SK-N-MC (cell line): ENCODE results near the gene ITGB3BP.

Experiments used
- DNase-seq: peaks from one replicate; pipeline ENCODE4 v3.0.0-alpha.2; 2011; ENCODE audit warnings: low read depth, low spot score
- H3K27ac ChIP-seq: fragments of 200-600 bp; sonication (generic); 2 replicates; pipeline ENCODE4 v1.5.1; 2016; ENCODE audit warnings: mixed run types
- H3K36me3 ChIP-seq: fragments of 200-600 bp; sonication (generic); 2 replicates; pipeline ENCODE4 v1.6.1; 2017; ENCODE audit warnings: antibody characterized with exemption, low read length, mixed read lengths; ENCODE audit not compliant: insufficient read depth
- H3K4me3 ChIP-seq: fragments of 200-600 bp; sonication (generic); 2 replicates; pipeline ENCODE4 v1.5.1; 2016
- H3K9ac ChIP-seq: fragments of 200-600 bp; sonication (generic); 2 replicates; pipeline ENCODE4 v1.8.0; 2017; ENCODE audit warnings: mixed run types, mixed read lengths; ENCODE audit not compliant: insufficient read length
- H3K9me3 ChIP-seq: fragments of 200-600 bp; sonication (generic); 2 replicates; pipeline ENCODE4 v1.6.1; 2017; ENCODE audit warnings: low read depth, mild to moderate bottlenecking, antibody characterized with exemption, low read length, moderate library complexity, mixed read lengths
- EZH2 ChIP-seq: fragments of 200-600 bp; sonication (generic); IDR thresholded peaks from one replicate; pipeline ENCODE4 v1.6.1; 2017; ENCODE audit warnings: antibody characterized with exemption
- FOXP2 ChIP-seq: optimal IDR thresholded peaks from 2 replicates; pipeline ENCODE3; 2011; ENCODE audit warnings: mild to moderate bottlenecking, moderate library complexity; ENCODE audit not compliant: insufficient read depth; ENCODE audit errors: extremely low read length, control extremely low read depth
- POLR2AphosphoS5 ChIP-seq: IDR thresholded peaks from 2 replicates; pipeline ENCODE4 v1.6.1; 2012; ENCODE audit warnings: mild to moderate bottlenecking, low read depth, low read length, borderline replicate concordance

The ITGB3BP gene

DNA sequence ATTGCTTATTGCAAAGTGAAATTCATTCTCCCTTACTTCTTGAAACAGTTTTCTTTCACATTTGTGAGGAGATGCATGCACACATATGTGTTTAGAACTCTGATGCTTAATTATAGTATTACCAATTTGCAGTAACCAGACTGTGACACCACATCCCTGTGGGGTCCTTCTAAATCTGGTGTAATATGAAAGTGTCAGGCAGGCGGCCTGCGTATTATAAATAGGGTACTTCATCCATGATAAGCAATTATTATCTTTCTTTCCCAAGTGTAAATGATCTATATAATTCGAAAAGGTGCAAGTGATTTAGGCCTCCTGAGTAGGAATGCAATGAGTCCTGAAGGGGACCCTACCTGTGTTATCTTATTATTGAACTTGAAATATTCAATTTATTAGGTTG, 1.2 kb upstream of the ITGB3BP start:
- no peak overlapping the region for H3K27ac ChIP-seq
- peak overlapping the region; percentile 94 for H3K9ac ChIP-seq
- no peak for DNase-seq
- peak overlapping the region; percentile 95 for H3K4me3 ChIP-seq
- no peak for TF ChIP-seq EZH2
- no peak for TF ChIP-seq POLR2AphosphoS5
- TF ChIP-seq FOXP2, result no peak
- H3K36me3 ChIP-seq, result peaks cover 17% of the 10 kb centered on the region
- no peaks in the 10 kb centered on the region for H3K9me3 ChIP-seq

DNA sequence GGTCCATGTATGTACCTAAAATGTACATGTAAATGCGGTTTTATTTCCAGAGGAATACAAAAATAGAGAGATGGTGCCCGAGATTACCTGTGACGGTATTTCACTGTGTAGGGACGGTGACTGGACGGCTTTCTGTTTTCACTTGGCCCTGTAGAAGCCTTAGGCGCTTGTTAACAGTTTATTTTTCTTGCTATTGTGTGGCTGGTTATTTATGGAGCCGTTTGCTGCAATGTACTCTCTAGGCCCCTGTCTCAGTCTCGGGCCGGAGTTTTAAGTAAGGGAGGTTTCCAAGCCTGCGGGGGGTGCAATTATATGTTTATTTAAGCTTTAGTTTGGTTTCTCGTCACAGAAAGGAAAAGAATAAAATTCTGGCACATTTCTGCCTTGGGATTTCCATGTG, 713 bp upstream of the ITGB3BP start:
- TF ChIP-seq FOXP2, result no peak
- no peak for TF ChIP-seq POLR2AphosphoS5
- TF ChIP-seq EZH2, result no peak
- Histone ChIP-seq H3K36me3 (peaks cover 17% of the 10 kb centered on the region), H3K27ac (peak overlapping the region; percentile 93), H3K9me3 (no peaks in the 10 kb centered on the region), H3K9ac (peak overlapping the region; percentile 94), H3K4me3 (peak overlapping the region; percentile 95)
- DNase-seq, result no peak

DNA sequence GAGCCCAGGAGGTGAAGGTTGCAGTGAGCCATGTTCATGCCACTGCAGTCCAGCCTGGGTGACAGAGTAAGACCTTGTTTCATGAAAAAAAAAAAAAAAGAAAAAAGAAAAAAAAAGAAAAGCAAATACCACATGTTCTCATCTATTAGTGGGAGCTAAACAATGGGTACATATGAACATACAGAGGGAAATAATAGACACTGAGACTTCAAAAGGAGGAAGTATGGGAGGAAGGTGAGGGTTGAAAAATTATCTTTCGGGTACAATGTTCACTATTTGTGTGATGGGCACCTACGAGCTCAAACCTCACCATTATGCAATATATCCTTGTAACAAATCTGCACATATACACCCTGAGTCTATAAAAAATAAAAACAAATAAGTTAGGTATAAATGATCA, 6.4 kb downstream of the ITGB3BP start:
- TF ChIP-seq FOXP2, result no peak
- no peak for TF ChIP-seq EZH2
- no peak for TF ChIP-seq POLR2AphosphoS5
- no peak for DNase-seq
- Histone ChIP-seq H3K27ac (no peak overlapping the region), H3K9me3 (peaks cover 12% of the 10 kb centered on the region; the same call in 1 of the 2 replicates), H3K9ac (no peak overlapping the region), H3K4me3 (no peak overlapping the region), H3K36me3 (peaks cover 18% of the 10 kb centered on the region)

DNA sequence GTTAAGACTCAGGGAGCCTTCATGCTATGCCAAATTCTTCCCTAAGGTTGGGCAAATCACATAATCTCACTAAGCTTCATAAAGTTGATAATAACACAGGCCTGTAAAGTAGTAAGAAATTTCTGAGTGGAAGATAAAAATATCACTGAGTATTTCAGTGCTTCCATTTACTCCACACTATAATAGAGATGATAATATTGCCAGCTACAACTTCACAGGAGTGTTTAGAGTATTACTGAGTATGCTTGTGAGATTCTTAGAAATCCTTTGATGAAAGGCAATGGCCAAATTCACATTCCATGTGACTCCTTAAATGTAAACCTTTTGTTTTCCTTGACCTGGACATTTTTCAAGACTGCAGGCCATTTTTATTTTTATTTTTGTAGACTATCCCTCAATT, 10.4 kb downstream of the ITGB3BP start:
- no peak for DNase-seq
- no peak overlapping the region for H3K9ac ChIP-seq
- peaks cover 40% of the 10 kb centered on the region for H3K36me3 ChIP-seq

DNA sequence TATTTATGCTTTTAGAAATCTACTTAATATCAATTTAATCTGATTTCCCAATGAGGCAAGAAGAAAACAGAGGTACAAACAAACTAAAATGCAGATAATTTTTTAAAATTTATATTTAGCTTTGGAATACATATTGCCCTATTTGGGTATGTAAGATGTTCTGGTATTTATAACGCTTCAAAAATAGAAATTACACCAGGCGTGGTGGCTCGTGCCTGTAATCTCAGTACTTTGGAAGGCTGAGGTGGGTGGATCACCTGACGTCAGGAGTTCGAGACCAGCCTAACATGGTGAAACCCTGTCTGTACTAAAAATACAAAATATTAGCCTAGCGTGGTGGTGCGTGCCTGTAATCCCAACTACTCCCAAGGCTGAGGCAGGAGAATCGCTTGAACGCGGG, 13.3 kb downstream of the ITGB3BP start:
- H3K27ac ChIP-seq, result no peak overlapping the region
- peaks cover 12% of the 10 kb centered on the region; the same call in 1 of the 2 replicates for H3K9me3 ChIP-seq
- no peak overlapping the region for H3K4me3 ChIP-seq
- no peak for DNase-seq
- TF ChIP-seq FOXP2, result no peak
- no peak for TF ChIP-seq POLR2AphosphoS5
- TF ChIP-seq EZH2, result no peak
- no peak overlapping the region for H3K9ac ChIP-seq
- H3K36me3 ChIP-seq, result peaks cover 56% of the 10 kb centered on the region

More for the DNA sequence above, 10.4 kb downstream of the ITGB3BP start:
- H3K9me3 ChIP-seq, result peaks cover 12% of the 10 kb centered on the region; the same call in 1 of the 2 replicates
- no peak overlapping the region for H3K27ac ChIP-seq
- TF ChIP-seq EZH2 (no peak), FOXP2 (no peak), POLR2AphosphoS5 (no peak)
- no peak overlapping the region for H3K4me3 ChIP-seq

DNA sequence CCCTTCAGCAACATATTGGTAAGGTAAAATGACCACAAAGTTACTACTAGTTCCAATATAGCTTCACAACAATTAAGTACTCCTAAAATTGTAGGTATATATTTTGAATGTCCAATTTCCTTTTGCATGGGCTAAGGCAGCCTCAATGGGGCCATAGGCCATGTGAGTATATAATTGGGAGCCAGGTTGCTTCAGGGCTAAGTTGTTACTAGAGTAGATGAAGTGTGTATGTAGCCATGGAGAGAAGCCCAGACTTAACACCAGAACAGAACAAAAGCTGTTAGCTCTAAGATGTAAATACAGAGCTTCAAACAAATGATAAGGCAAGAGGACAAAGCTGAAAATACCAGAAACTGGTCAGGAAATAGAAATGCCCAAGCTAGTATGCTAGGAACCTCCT, 16.2 kb downstream of the ITGB3BP start:
- H3K9ac ChIP-seq, result no peak overlapping the region
- no peak overlapping the region for H3K4me3 ChIP-seq
- TF ChIP-seq FOXP2 (no peak), POLR2AphosphoS5 (no peak), EZH2 (no peak)
- DNase-seq, result no peak
- no peaks in the 10 kb centered on the region for H3K9me3 ChIP-seq
- H3K27ac ChIP-seq, result no peak overlapping the region
- peaks cover 41% of the 10 kb centered on the region for H3K36me3 ChIP-seq

DNA sequence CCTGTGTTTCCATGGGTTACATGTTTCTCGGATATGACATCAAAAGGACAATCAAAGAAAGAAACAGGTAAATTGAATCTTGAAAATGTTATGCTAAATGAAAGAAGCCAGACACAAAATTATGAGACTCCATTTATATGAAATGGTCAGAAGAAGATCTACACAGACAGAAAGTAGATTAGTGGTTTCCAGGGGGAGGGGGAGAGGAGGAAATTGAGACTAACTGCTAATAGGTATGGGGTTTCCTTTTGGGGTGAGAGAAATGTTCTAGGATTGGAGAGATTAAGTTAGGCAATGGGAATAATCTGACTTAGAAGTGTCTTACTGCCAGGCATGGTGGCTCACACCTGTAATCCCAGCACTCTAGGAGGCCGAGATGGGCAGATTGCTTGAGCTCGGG, 21.8 kb downstream of the ITGB3BP start:
- DNase-seq, result no peak
- no peaks in the 10 kb centered on the region for H3K9me3 ChIP-seq

DNA sequence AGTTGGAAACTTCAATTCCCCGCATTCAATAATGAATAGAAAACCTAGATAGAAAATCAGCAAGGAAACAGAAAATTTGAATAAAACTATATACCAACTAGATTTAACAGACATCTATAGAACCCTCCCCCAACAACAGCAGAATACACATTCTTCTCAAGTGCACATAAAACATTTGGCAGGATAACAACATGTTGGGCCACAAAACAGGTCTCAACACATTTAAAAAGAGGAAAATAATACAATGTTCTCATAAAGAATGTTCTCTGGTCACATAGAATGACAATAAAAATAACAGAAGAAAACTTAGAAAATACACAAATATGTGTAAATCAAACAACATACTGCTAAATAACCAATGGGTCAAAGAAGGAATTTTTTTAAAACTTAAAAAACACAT, 24.9 kb downstream of the ITGB3BP start:
- Histone ChIP-seq H3K9me3 (no peaks in the 10 kb centered on the region), H3K36me3 (peaks cover 11% of the 10 kb centered on the region; the same call in 1 of the 2 replicates), H3K27ac (no peak overlapping the region), H3K4me3 (no peak overlapping the region), H3K9ac (no peak overlapping the region)
- TF ChIP-seq POLR2AphosphoS5 (no peak), EZH2 (no peak), FOXP2 (no peak)
- no peak for DNase-seq

More for the DNA sequence above, 21.8 kb downstream of the ITGB3BP start:
- TF ChIP-seq FOXP2 (no peak), EZH2 (no peak), POLR2AphosphoS5 (no peak)
- Histone ChIP-seq H3K9ac (no peak overlapping the region), H3K36me3 (peaks cover 13% of the 10 kb centered on the region), H3K27ac (no peak overlapping the region), H3K4me3 (no peak overlapping the region)

DNA sequence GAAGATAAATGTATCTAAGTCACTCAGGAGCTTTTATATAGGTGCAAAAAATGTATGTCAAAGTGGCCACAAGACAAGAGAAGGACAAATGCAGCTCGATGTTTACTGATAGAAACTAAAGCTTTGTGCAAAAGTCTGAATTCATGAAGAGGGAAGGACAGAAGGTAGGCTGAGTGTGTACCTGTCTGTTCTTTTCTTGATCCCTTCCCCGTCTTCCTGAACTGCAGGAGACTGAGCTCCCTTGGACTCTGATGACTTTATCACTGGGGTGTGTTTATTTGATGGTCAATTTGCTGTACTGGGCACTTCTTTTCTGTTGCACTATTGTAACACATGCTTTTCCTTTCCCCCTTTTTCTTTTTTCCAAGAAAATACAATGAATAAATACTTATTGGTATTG, 25.4 kb downstream of the ITGB3BP start:
- H3K27ac ChIP-seq, result no peak overlapping the region
- H3K4me3 ChIP-seq, result no peak overlapping the region
- H3K36me3 ChIP-seq, result peaks cover 11% of the 10 kb centered on the region; the same call in 1 of the 2 replicates
- H3K9ac ChIP-seq, result no peak overlapping the region
- no peak for TF ChIP-seq EZH2
- TF ChIP-seq POLR2AphosphoS5, result no peak
- no peak for TF ChIP-seq FOXP2
- no peak for DNase-seq
- H3K9me3 ChIP-seq, result no peaks in the 10 kb centered on the region
